Hindlimb muscle (tissue), 1 donor: Measurements from ENCODE around the gene C5AR2. TPM values are rescaled to one million over a fixed set of nuclear protein-coding genes. Genes with fewer than 3 reads are reported as not detected.
"Not testable (repeated sequence)": the region's sequence is repeated elsewhere in the genome, so short reads cannot be mapped to it uniquely, and the experiment has no call there.

Experiments
- DNase-seq: peaks from one replicate; pipeline ENCODE4 v3.0.0-alpha.2; 2013
- polyA plus RNA-seq: library from polyadenylated mRNA; unstranded; fragments of 120-200 nt; gene quantifications from one replicate; pipeline ENCODE4 v1.2.1, GENCODE V29; 2013; ENCODE audit not compliant: insufficient read length

The C5AR2 gene
- polyA plus RNA-seq, 1 donor, result 0.57 TPM

- DNase-seq, result not testable (repeated sequence)
These were observed 56.7 kb downstream of the C5AR2 start for GRCh38 chr19:47388721-47389120.

- no peak for DNase-seq
These were observed 57.2 kb downstream of the C5AR2 start for GRCh38 chr19:47389150-47389556.

DNA sequence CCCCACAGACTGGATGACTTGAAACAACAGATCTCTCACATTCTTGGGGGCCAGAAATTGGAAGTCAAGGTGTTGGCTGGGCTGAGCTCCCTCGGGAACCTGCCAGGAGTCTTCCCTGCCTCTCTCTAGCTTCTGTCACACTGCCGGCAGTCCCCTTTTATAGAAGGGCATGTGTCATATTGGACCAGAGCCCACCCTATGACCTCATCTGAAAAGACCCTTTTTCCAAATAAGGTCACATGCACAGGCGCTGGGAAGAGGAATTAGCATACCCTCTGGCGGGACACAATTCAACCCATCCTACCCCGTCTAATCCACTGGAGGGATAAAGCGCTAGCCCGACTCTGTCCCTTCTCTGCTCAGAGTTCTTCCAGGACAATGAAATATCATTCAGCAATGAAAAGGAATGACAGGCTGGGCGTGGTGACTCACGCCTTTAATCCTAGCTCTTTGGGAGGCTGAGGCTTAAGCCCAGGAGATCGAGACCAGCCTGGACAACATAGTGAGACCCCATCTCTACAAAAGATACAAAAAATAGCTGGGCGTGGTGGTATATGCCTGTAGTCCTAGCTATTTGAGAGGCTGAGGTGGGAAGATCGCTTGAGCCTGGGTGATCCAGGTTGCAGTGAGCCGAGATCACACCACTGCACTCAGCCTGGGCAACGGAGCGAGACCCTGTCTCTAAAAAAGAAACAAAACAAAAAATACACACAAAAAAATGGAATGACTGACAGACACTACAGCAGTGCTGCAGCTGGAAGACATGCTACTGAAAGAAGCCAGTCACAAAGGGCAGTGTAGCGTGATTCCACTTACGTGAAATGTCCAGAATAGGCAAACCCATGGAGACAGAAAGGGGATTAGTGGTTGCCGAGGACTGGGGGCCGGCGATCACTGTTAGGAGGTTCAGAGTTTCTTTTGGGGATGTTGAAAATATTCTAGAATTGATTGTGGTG is 58.8 kb downstream of the C5AR2 start:
- DNase-seq, result no peak

DNA sequence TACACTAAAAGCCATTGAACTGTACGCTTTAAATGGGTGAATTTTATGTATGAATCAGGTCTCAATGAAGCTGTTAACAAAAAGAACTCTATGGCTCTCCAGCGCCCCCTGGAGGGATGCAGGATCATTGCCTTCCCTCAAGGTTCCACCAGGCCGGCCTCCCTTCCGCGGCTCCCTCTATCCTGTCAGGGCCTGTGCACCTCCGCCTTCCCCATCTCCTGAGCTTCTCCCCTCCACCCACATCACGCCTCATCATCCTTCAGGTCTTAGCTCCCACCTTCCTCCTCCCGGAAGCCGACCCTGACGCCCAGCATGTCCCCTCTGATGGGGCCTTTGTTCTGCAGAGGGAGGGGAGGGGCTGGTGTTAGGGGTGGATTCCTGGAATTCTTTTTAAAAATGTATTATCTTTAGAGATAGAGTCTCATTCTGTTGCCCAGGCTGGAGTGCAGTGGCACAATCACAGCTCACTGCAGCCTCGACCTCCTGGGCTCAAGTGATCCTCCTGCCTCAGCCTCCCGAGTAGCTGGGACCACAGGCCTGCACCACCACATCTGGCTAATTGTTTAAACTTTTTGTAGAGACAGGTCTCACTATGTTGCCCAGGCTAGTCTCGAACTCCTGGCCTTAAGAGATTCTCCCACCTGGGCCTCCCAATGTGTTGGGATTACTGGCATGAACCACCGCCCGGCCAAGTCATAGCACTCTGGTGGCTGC is 59.7 kb downstream of the C5AR2 start:
- peak; percentile 48 for DNase-seq

Other genes starting within 250 kb of the C5AR2 start
- gene ZC3H4, start 218.4 kb upstream of the C5AR2 start, polyA plus RNA-seq, result 30.4 TPM
- gene SAE1, start 201.3 kb upstream of the C5AR2 start, polyA plus RNA-seq, result 77.9 TPM
- 5.0 TPM for gene BBC3, start 101.0 kb upstream of the C5AR2 start, polyA plus RNA-seq
- 26.4 TPM for gene CCDC9, start 75.7 kb upstream of the C5AR2 start, polyA plus RNA-seq
- 13.9 TPM for gene INAFM1, start 57.3 kb upstream of the C5AR2 start, polyA plus RNA-seq
- 2.9 TPM for gene C5AR1, start 22.3 kb upstream of the C5AR2 start, polyA plus RNA-seq
- 14.1 TPM for gene DHX34, start 17.1 kb downstream of the C5AR2 start, polyA plus RNA-seq
- gene MEIS3, start 87.4 kb downstream of the C5AR2 start, polyA plus RNA-seq, result 6.5 TPM
- 0.23 TPM for gene SLC8A2, start 139.7 kb downstream of the C5AR2 start, polyA plus RNA-seq
- gene KPTN, start 152.0 kb downstream of the C5AR2 start, polyA plus RNA-seq, result 8.3 TPM
- gene NAPA, start 182.9 kb downstream of the C5AR2 start, polyA plus RNA-seq, result 103 TPM
- 0.12 TPM for gene ZNF541, start 241.0 kb downstream of the C5AR2 start, polyA plus RNA-seq